ENCODE results near the gene TP53TG5. TPM values are rescaled to one million over a fixed set of nuclear protein-coding genes. Genes with fewer than 3 reads are reported as not detected.

Gene TP53TG5
- total and polyA plus RNA-seq, 4 donors: 0.03 to 0.28 TPM; not detected in 2

DNA sequence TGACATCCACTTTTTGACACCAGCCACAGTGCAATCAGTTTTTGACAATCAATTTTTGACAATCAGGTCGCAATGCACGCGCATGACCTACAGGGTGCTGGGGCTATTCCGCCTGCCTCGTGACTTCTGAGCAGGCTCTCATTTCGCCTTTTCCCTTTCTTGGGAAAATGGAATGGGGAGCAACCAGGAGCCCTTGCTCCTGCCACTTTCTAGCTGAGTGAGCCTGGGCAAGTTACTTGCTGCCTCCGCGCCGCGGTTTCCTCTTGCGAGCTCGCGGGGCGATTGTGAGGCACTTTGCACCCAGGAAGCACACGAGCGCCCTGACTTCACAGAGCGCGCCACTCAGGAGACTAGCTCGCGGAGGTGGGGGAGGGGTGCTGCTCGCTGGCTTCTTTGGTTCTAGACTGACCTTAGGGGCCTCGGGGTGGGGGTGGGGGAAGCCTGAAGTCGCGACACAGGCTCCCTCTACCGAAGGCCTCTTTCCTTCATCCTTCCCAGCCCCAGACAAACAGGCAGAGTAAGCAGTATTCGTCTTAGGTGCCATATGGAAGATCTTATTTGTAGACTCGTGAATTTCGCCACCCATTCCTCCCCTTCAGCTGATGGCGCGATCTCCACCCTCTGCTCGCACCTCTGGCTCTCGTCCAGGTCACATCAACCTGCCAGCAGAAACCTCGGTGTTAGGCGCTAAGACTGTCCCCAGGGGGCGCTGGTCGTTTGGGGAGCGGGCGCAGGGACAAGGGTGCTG lies 4.6 kb downstream of the TP53TG5 start:
- Histone ChIP-seq H3K9me3 (ENCODE audit: control insufficient read depth in 4 of 4, insufficient read depth in 3 of 4, low read length in 3 of 4) (no peaks in the 10 kb centered on the region), H3K4me1 (ENCODE audit: control insufficient read depth in 5 of 5, insufficient read depth in 5 of 5, low read length in 5 of 5) (peaks cover 0 to 15% (median 6%) of the 10 kb centered on the region in 5 donors), H3K9ac (ENCODE audit: insufficient read depth in 1 of 2, low read length in 2 of 2) (peak overlapping the region in 1 of 2 donors; percentile 49), H3K27me3 (ENCODE audit: control insufficient read depth in 3 of 3, insufficient read depth in 3 of 3, low read length in 2 of 3) (no peaks in the 10 kb centered on the region), H3K36me3 (ENCODE audit: control insufficient read depth in 4 of 4, insufficient read depth in 4 of 4, low read length in 4 of 4) (peaks cover 2 to 9% (median 5%) of the 10 kb centered on the region in 4 donors), H3K4me3 (peak overlapping the region; percentile 8), H3K27ac (ENCODE audit: low read depth in 1 of 2, low read length in 1 of 2) (peak overlapping the region; percentile 26 to 71)
- 2 to 4% methylated on average over 38 of the region's 38 CpGs for WGBS, 2 donors
- TF ChIP-seq, protein P1, sequence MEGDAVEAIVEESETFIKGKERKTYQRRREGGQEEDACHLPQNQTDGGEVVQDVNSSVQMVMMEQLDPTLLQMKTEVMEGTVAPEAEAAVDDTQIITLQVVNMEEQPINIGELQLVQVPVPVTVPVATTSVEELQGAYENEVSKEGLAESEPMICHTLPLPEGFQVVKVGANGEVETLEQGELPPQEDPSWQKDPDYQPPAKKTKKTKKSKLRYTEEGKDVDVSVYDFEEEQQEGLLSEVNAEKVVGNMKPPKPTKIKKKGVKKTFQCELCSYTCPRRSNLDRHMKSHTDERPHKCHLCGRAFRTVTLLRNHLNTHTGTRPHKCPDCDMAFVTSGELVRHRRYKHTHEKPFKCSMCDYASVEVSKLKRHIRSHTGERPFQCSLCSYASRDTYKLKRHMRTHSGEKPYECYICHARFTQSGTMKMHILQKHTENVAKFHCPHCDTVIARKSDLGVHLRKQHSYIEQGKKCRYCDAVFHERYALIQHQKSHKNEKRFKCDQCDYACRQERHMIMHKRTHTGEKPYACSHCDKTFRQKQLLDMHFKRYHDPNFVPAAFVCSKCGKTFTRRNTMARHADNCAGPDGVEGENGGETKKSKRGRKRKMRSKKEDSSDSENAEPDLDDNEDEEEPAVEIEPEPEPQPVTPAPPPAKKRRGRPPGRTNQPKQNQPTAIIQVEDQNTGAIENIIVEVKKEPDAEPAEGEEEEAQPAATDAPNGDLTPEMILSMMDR (IDR thresholded peaks at IDR 0.05; ENCODE audit: control extremely low read depth, extremely low read depth): peak; percentile 86
- DNase-seq: peak; percentile 76 to 82 (median 80)
- ATAC-seq (ENCODE audit: insufficient read depth, low FRiP score): peak; percentile 75

GRCh38 chr20:45372646-45373352 lies 5.3 kb downstream of the TP53TG5 start:
- no peak overlapping the region for H3K9ac ChIP-seq (ENCODE audit: insufficient read depth in 1 of 2, low read length in 2 of 2)
- H3K27ac ChIP-seq (ENCODE audit: low read depth in 1 of 2, low read length in 1 of 2): peak overlapping the region in 1 of 2 donors; percentile 71
- 35 to 40% methylated on average over 26 to 30 of the region's 30 CpGs for whole genome bisulfite sequencing, 2 donors
- DNase-seq: no peak
- H3K27me3 ChIP-seq (ENCODE audit: control insufficient read depth in 3 of 3, insufficient read depth in 3 of 3, low read length in 2 of 3): no peaks in the 10 kb centered on the region
- no peak overlapping the region for H3K4me3 ChIP-seq
- TF ChIP-seq, protein P1 (IDR thresholded peaks at IDR 0.05; ENCODE audit: control extremely low read depth, extremely low read depth): no peak
- ATAC-seq (ENCODE audit: insufficient read depth, low FRiP score): peak; percentile 50
- peaks cover 7 to 13% (median 9%) of the 10 kb centered on the region in 4 donors for H3K36me3 ChIP-seq (ENCODE audit: control insufficient read depth in 4 of 4, insufficient read depth in 4 of 4, low read length in 4 of 4)
- H3K4me1 ChIP-seq (ENCODE audit: control insufficient read depth in 5 of 5, insufficient read depth in 5 of 5, low read length in 5 of 5): peaks cover 0 to 14% (median 6%) of the 10 kb centered on the region in 5 donors
- H3K9me3 ChIP-seq (ENCODE audit: control insufficient read depth in 4 of 4, insufficient read depth in 3 of 4, low read length in 3 of 4): no peaks in the 10 kb centered on the region

DNA sequence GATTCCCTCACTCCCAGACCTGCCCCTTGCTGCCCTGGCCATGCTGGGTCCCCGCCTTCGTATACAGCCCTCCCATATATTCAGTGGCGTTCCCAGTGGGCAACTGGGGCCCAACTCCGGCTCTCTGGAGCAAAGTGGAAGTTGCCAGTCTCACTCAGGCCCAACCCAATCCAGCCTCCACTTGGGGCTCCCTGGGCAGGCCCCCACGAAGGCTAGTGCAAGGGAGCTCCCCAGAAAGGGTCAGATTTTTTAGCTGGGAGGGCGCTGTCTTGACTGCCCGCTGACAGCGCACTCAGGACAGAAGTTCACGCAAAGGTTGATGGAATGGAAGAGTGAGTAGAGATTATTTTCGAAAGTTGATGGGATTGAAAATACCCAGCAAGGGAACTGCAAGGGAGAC lies 5.9 kb downstream of the TP53TG5 start:
- H3K27ac ChIP-seq (ENCODE audit: low read depth in 1 of 2, low read length in 1 of 2): no peak overlapping the region
- no peak overlapping the region for H3K4me3 ChIP-seq
- H3K9me3 ChIP-seq (ENCODE audit: control insufficient read depth in 4 of 4, insufficient read depth in 3 of 4, low read length in 3 of 4): no peaks in the 10 kb centered on the region
- H3K9ac ChIP-seq (ENCODE audit: insufficient read depth in 1 of 2, low read length in 2 of 2): no peak overlapping the region
- peaks cover 0 to 11% (median 6%) of the 10 kb centered on the region in 5 donors for H3K4me1 ChIP-seq (ENCODE audit: control insufficient read depth in 5 of 5, insufficient read depth in 5 of 5, low read length in 5 of 5)
- DNase-seq (no peak), ATAC-seq (ENCODE audit: insufficient read depth, low FRiP score) (no peak)
- H3K27me3 ChIP-seq (ENCODE audit: control insufficient read depth in 3 of 3, insufficient read depth in 3 of 3, low read length in 2 of 3): no peaks in the 10 kb centered on the region
- peaks cover 9 to 13% (median 12%) of the 10 kb centered on the region in 4 donors for H3K36me3 ChIP-seq (ENCODE audit: control insufficient read depth in 4 of 4, insufficient read depth in 4 of 4, low read length in 4 of 4)
- TF ChIP-seq, protein P1 (IDR thresholded peaks at IDR 0.05; ENCODE audit: control extremely low read depth, extremely low read depth): no peak
- 91 to 94% methylated on average over 10 of the region's 10 CpGs for WGBS, 2 donors

Measured in lung (tissue), 12 donors.